Measurements from ENCODE around the gene CLDN14. TPM values are rescaled to one million over a fixed set of nuclear protein-coding genes. Genes with fewer than 3 reads are reported as not detected.

Gene CLDN14
- total and polyA plus RNA-seq, 2 experiments from 2014 or later: not detected

DNA sequence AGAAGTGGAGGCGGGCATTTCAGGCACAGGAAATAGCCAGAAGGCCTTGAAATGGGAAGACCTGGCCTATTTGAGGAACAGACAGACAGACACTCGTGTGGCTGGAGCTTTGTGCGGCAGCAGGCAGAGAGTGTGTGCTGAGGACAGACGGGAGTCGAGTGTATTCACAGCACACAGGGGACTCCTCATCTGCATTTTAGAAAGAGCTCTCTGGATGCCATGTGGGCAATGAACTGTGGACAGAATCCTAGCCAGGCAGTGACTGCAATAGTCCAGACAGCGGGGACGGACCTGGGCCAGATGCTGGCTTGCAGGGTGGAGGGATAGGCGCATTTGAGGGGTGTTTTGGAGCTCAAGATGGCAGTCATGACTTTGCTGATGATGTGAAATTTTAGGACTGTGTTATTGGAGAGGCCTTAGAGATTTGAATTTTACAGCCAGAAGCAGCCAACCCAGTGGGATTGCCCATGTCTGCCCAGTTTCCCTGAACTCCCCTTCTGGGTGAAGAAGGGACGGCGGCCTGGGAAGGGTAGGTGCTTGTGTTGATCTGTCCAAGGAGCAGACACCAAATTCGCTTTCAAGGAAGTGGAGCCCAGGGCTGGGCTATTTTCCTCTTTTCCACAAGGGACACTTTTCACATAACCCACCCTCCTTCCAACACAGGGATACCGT, 51.0 kb downstream of the CLDN14 start:
- Histone ChIP-seq H3K79me2 (replicated peaks; ENCODE audit: insufficient read depth) (no peaks in the 10 kb centered on the region), H3K27me3 (ENCODE audit: insufficient read depth) (no peaks in the 10 kb centered on the region), H3K4me3 (no peak overlapping the region), H2AFZ (no peak overlapping the region), H3K27ac (ENCODE audit: low read depth) (no peak overlapping the region), H3K4me1 (ENCODE audit: insufficient read depth) (peaks cover 4% of the 10 kb centered on the region; the same call in 1 of the 2 replicates), H3K36me3 (ENCODE audit: insufficient read depth) (no peaks in the 10 kb centered on the region; the same call in 1 of the 2 replicates), H3F3A (replicated peaks; ENCODE audit: low read depth) (0 out of 2 replicates have a peak, but pooled peaks cover 4% of the 10 kb centered on the region), H3K9me2 (ENCODE audit: insufficient read depth) (no peaks in the 10 kb centered on the region), H4K20me1 (replicated peaks; ENCODE audit: insufficient read depth) (no peaks in the 10 kb centered on the region), H3K4me2 (no peak overlapping the region)
- Mint-ChIP-seq H3K9me3 (no peaks in the 10 kb centered on the region; the same call in 2 of the 3 replicates), H3K4me1 (peaks cover 8% of the 10 kb centered on the region), H3K4me3 (no peak overlapping the region), H3K36me3 (ENCODE audit: low read depth) (no peaks in the 10 kb centered on the region), H3K27ac (peak overlapping the region; percentile 31; the same call in 1 of the 2 replicates), H3K27me3 (ENCODE audit: insufficient read depth, low read depth, poor library complexity) (peaks cover 12% of the 10 kb centered on the region)
- TF ChIP-seq EZH2 (IDR thresholded peaks at IDR 0.05; ENCODE audit: low read depth, unreplicated experiment) (no peak), CREB1 (CRISPR knock-in tag; IDR thresholded peaks at IDR 0.05; ENCODE audit: low read depth) (no peak), NANOG (IDR thresholded peaks at IDR 0.05; ENCODE audit: borderline replicate concordance) (no peak), STAT1 (IDR thresholded peaks at IDR 0.05; ENCODE audit: unreplicated experiment) (no peak), JUNB (IDR thresholded peaks at IDR 0.05; ENCODE audit: unreplicated experiment) (no peak), ZNF114 (CRISPR knock-in tag; IDR thresholded peaks at IDR 0.05) (no peak), EZH2phosphoT487 (IDR thresholded peaks at IDR 0.05; ENCODE audit: unreplicated experiment) (no peak), REST (IDR thresholded peaks at IDR 0.05; ENCODE audit: unreplicated experiment) (no peak), POLR2AphosphoS5 (IDR thresholded peaks at IDR 0.05; ENCODE audit: low read depth) (no peak), ETS1 (IDR thresholded peaks at IDR 0.05) (no peak)
- TF ChIP-seq, protein P1, sequence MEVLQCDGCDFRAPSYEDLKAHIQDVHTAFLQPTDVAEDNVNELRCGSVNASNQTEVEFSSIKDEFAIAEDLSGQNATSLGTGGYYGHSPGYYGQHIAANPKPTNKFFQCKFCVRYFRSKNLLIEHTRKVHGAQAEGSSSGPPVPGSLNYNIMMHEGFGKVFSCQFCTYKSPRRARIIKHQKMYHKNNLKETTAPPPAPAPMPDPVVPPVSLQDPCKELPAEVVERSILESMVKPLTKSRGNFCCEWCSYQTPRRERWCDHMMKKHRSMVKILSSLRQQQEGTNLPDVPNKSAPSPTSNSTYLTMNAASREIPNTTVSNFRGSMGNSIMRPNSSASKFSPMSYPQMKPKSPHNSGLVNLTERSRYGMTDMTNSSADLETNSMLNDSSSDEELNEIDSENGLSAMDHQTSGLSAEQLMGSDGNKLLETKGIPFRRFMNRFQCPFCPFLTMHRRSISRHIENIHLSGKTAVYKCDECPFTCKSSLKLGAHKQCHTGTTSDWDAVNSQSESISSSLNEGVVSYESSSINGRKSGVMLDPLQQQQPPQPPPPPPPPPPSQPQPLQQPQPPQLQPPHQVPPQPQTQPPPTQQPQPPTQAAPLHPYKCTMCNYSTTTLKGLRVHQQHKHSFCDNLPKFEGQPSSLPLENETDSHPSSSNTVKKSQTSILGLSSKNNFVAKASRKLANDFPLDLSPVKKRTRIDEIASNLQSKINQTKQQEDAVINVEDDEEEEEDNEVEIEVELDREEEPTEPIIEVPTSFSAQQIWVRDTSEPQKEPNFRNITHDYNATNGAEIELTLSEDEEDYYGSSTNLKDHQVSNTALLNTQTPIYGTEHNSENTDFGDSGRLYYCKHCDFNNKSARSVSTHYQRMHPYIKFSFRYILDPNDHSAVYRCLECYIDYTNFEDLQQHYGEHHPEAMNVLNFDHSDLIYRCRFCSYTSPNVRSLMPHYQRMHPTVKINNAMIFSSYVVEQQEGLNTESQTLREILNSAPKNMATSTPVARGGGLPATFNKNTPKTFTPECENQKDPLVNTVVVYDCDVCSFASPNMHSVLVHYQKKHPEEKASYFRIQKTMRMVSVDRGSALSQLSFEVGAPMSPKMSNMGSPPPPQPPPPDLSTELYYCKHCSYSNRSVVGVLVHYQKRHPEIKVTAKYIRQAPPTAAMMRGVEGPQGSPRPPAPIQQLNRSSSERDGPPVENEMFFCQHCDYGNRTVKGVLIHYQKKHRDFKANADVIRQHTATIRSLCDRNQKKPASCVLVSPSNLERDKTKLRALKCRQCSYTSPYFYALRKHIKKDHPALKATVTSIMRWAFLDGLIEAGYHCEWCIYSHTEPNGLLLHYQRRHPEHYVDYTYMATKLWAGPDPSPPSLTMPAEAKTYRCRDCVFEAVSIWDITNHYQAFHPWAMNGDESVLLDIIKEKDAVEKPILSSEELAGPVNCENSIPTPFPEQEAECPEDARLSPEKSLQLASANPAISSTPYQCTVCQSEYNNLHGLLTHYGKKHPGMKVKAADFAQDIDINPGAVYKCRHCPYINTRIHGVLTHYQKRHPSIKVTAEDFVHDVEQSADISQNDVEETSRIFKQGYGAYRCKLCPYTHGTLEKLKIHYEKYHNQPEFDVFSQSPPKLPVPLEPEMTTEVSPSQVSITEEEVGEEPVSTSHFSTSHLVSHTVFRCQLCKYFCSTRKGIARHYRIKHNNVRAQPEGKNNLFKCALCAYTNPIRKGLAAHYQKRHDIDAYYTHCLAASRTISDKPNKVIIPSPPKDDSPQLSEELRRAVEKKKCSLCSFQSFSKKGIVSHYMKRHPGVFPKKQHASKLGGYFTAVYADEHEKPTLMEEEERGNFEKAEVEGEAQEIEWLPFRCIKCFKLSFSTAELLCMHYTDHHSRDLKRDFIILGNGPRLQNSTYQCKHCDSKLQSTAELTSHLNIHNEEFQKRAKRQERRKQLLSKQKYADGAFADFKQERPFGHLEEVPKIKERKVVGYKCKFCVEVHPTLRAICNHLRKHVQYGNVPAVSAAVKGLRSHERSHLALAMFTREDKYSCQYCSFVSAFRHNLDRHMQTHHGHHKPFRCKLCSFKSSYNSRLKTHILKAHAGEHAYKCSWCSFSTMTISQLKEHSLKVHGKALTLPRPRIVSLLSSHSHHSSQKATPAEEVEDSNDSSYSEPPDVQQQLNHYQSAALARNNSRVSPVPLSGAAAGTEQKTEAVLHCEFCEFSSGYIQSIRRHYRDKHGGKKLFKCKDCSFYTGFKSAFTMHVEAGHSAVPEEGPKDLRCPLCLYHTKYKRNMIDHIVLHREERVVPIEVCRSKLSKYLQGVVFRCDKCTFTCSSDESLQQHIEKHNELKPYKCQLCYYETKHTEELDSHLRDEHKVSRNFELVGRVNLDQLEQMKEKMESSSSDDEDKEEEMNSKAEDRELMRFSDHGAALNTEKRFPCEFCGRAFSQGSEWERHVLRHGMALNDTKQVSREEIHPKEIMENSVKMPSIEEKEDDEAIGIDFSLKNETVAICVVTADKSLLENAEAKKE (CRISPR knock-in tag; IDR thresholded peaks at IDR 0.05): no peak
- DNase-seq (ENCODE audit: low spot score): no peak
- ATAC-seq: no peak
